Ectodermal cell (in vitro differentiated cells): ENCODE measurements around the gene TBC1D7.

Experiments used
- H3K27ac ChIP-seq: 2 replicates; pipeline ENCODE4 v1.7.0; 2013; ENCODE audit warnings: mild to moderate bottlenecking, low read depth, low read length; ENCODE audit not compliant: insufficient read depth, poor library complexity, severe bottlenecking
- H3K27me3 ChIP-seq: 2 replicates; pipeline ENCODE4 v1.7.0; 2013; ENCODE audit warnings: mild to moderate bottlenecking, low read length; ENCODE audit not compliant: insufficient read depth, control insufficient read depth, poor library complexity, severe bottlenecking
- H3K36me3 ChIP-seq: one replicate; pipeline ENCODE4 v1.7.0; 2013; ENCODE audit warnings: low read length; ENCODE audit not compliant: control insufficient read depth, insufficient read depth
- H3K4me1 ChIP-seq: one replicate; pipeline ENCODE4 v1.7.0; 2013; ENCODE audit warnings: low read length; ENCODE audit not compliant: control insufficient read depth, insufficient read depth
- H3K4me3 ChIP-seq: 2 replicates; pipeline ENCODE4 v1.7.0; 2013; ENCODE audit warnings: low read depth, low read length, control low read depth; ENCODE audit not compliant: insufficient read depth
- H3K9me3 ChIP-seq: 2 replicates; pipeline ENCODE4 v1.7.0; 2013; ENCODE audit warnings: mild to moderate bottlenecking, low read length, moderate library complexity; ENCODE audit not compliant: control insufficient read depth
- WGBS, 2 experiments: methylation state at CpG; one replicate each; pipeline ENCODE4 v1.1.7; 2013; ENCODE audit warnings: missing lambda C conversion rate in 2 of 2; 5-methylcytosine and 5-hydroxymethylcytosine counted together

The TBC1D7 gene

GRCh38 chr6:13295576-13295975 lies 32.8 kb downstream of the TBC1D7 start:
- WGBS, 2 experiments = 95 to 96% methylated on average over 11 of the region's 11 CpGs
- Histone ChIP-seq H3K27me3 (no peaks in the 10 kb centered on the region), H3K36me3 (peaks cover 22% of the 10 kb centered on the region), H3K4me3 (no peak overlapping the region), H3K4me1 (no peaks in the 10 kb centered on the region), H3K9me3 (no peaks in the 10 kb centered on the region), H3K27ac (no peak overlapping the region)

GRCh38 chr6:13294499-13295069 lies 33.8 kb downstream of the TBC1D7 start:
- Histone ChIP-seq H3K36me3 (peaks cover 25% of the 10 kb centered on the region), H3K9me3 (no peaks in the 10 kb centered on the region), H3K4me1 (no peaks in the 10 kb centered on the region), H3K4me3 (no peak overlapping the region), H3K27me3 (no peaks in the 10 kb centered on the region), H3K27ac (no peak overlapping the region)
- WGBS, 2 experiments = 90 to 91% methylated on average over 13 of the region's 13 CpGs

- WGBS, 2 experiments = 93 to 94% methylated on average over 9 of the region's 9 CpGs
- peaks cover 28% of the 10 kb centered on the region for H3K36me3 ChIP-seq
Observed at GRCh38 chr6:13292774-13293173, 35.6 kb downstream of the TBC1D7 start.

GRCh38 chr6:13290335-13290734 lies 38.0 kb downstream of the TBC1D7 start:
- Histone ChIP-seq H3K4me1 (no peaks in the 10 kb centered on the region), H3K4me3 (no peak overlapping the region), H3K27me3 (no peaks in the 10 kb centered on the region), H3K36me3 (peaks cover 35% of the 10 kb centered on the region), H3K9me3 (peaks cover 2% of the 10 kb centered on the region), H3K27ac (no peak overlapping the region)
- 100% methylated on average over 2 of the region's 2 CpGs for WGBS, 2 experiments

More at GRCh38 chr6:13292774-13293173, 35.6 kb downstream of the TBC1D7 start:
- H3K4me1 ChIP-seq = no peaks in the 10 kb centered on the region
- no peak overlapping the region for H3K27ac ChIP-seq
- no peaks in the 10 kb centered on the region for H3K9me3 ChIP-seq
- H3K27me3 ChIP-seq = no peaks in the 10 kb centered on the region
- no peak overlapping the region for H3K4me3 ChIP-seq

- no peak overlapping the region for H3K27ac ChIP-seq
- H3K4me1 ChIP-seq = no peaks in the 10 kb centered on the region
- H3K4me3 ChIP-seq = no peak overlapping the region
- 90 to 93% methylated on average over 9 of the region's 9 CpGs for WGBS, 2 experiments
- peaks cover 2% of the 10 kb centered on the region for H3K9me3 ChIP-seq
- H3K36me3 ChIP-seq = peaks cover 32% of the 10 kb centered on the region
- H3K27me3 ChIP-seq = no peaks in the 10 kb centered on the region
Observed at GRCh38 chr6:13289789-13290318, 38.5 kb downstream of the TBC1D7 start.

GRCh38 chr6:13288969-13289391 lies 39.4 kb downstream of the TBC1D7 start:
- WGBS, 2 experiments = 89 to 91% methylated on average over 13 of the region's 13 CpGs
- H3K9me3 ChIP-seq = peaks cover 2% of the 10 kb centered on the region
- H3K27me3 ChIP-seq = no peaks in the 10 kb centered on the region
- no peaks in the 10 kb centered on the region for H3K4me1 ChIP-seq
- no peak overlapping the region for H3K27ac ChIP-seq
- no peak overlapping the region for H3K4me3 ChIP-seq
- peaks cover 23% of the 10 kb centered on the region for H3K36me3 ChIP-seq

GRCh38 chr6:13288481-13288880 lies 39.9 kb downstream of the TBC1D7 start:
- Histone ChIP-seq H3K9me3 (peaks cover 2% of the 10 kb centered on the region), H3K27ac (no peak overlapping the region), H3K36me3 (peaks cover 23% of the 10 kb centered on the region), H3K27me3 (no peaks in the 10 kb centered on the region), H3K4me3 (no peak overlapping the region), H3K4me1 (no peaks in the 10 kb centered on the region)
- 94 to 97% methylated on average over 9 of the region's 9 CpGs for WGBS, 2 experiments

GRCh38 chr6:13287104-13287503 lies 41.2 kb downstream of the TBC1D7 start:
- H3K9me3 ChIP-seq = peaks cover 2% of the 10 kb centered on the region
- H3K27ac ChIP-seq = no peak overlapping the region
- H3K36me3 ChIP-seq = peaks cover 21% of the 10 kb centered on the region
- H3K4me3 ChIP-seq = no peak overlapping the region
- 95 to 97% methylated on average over 7 of the region's 7 CpGs for WGBS, 2 experiments
- H3K27me3 ChIP-seq = no peaks in the 10 kb centered on the region
- H3K4me1 ChIP-seq = no peaks in the 10 kb centered on the region

- Histone ChIP-seq H3K4me1 (no peaks in the 10 kb centered on the region), H3K27ac (no peak overlapping the region), H3K4me3 (no peak overlapping the region), H3K9me3 (peaks cover 2% of the 10 kb centered on the region), H3K27me3 (no peaks in the 10 kb centered on the region), H3K36me3 (peaks cover 15% of the 10 kb centered on the region)
- WGBS, 2 experiments = 84 to 94% methylated on average over 4 of the region's 4 CpGs
Observed at GRCh38 chr6:13286181-13286580, 42.2 kb downstream of the TBC1D7 start.

- WGBS, 2 experiments = 93 to 98% methylated on average over 2 of the region's 2 CpGs
- no peaks in the 10 kb centered on the region for H3K4me1 ChIP-seq
- peaks cover 2% of the 10 kb centered on the region for H3K9me3 ChIP-seq
- peaks cover 13% of the 10 kb centered on the region for H3K36me3 ChIP-seq
- no peak overlapping the region for H3K27ac ChIP-seq
- H3K4me3 ChIP-seq = no peak overlapping the region
- H3K27me3 ChIP-seq = no peaks in the 10 kb centered on the region
Observed at GRCh38 chr6:13285705-13286104, 42.6 kb downstream of the TBC1D7 start.
